Measurements from ENCODE around the gene TSHZ2.

DNA sequence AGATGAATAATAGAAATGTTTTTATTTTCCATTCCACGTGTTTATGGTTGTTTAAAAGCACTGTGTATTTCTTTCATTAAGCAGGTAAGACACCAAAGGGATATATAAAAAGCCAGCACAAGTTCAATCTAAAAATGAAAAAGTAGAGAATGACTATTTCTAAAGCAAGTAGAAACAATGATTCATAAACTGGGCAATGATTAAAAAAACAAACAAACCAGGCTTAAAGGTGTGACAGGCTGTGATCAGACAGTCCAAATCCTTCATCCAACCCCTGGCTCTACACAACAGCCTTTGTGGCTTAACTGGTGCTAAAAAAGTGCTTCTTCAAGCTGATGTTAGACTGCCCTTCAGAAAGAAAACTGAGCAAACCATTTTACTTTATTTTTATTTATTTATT lies 45.7 kb upstream of the TSHZ2 start:
- no peak for TF ChIP-seq EZH2 (IDR thresholded peaks at IDR 0.05; ENCODE audit: borderline replicate concordance, insufficient read depth, low read depth, low read length, poor library complexity, severe bottlenecking)
- TF ChIP-seq, protein P1, sequence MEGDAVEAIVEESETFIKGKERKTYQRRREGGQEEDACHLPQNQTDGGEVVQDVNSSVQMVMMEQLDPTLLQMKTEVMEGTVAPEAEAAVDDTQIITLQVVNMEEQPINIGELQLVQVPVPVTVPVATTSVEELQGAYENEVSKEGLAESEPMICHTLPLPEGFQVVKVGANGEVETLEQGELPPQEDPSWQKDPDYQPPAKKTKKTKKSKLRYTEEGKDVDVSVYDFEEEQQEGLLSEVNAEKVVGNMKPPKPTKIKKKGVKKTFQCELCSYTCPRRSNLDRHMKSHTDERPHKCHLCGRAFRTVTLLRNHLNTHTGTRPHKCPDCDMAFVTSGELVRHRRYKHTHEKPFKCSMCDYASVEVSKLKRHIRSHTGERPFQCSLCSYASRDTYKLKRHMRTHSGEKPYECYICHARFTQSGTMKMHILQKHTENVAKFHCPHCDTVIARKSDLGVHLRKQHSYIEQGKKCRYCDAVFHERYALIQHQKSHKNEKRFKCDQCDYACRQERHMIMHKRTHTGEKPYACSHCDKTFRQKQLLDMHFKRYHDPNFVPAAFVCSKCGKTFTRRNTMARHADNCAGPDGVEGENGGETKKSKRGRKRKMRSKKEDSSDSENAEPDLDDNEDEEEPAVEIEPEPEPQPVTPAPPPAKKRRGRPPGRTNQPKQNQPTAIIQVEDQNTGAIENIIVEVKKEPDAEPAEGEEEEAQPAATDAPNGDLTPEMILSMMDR (IDR thresholded peaks at IDR 0.05): no peak
